Iris pigment epithelial cell (primary cell): ENCODE data around the gene KIF1B.
"Not testable (repeated sequence)": the region's sequence is repeated elsewhere in the genome, so short reads cannot be mapped to it uniquely, and the experiment has no call there.

Source experiments
- DNase-seq: peaks from one replicate; pipeline ENCODE4 v3.0.0-alpha.2; 2011; ENCODE audit warnings: low read depth

The KIF1B gene

DNA sequence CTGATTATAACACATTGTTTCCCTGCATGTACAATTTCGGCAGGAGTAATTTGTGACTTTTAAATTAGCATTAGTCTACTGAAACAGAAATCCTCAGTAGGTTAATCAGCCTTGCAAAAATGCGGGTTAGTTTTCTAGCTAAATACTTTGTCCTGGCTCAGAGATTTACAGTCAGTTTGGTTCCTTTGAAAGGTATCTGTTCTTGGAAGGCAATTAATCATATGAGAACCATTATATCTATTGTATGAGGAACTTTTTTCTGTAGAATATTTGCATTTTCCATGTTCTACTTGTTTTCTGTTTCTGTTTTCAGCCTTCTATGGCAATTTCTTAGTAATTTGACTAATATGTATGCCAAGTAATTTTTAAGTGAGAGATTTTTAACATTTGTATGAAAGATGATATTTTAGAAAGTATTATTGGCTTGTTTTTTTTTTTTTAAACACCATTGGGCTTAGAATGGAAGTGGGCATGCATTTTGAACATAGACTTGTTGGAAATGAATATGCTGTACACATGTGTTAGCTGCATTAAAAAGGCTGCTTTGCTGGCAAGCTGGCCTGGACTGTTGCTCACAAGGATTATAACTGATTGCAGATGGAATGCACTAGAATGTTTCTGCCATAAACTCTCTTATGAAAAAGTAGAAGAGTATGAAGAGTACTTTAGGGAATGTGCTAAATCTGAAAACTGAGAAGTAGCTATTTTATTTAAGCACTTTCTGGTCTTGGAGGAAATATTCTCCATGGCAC is 26.2 kb downstream of the KIF1B start:
- peak; percentile 79 for DNase-seq

DNA sequence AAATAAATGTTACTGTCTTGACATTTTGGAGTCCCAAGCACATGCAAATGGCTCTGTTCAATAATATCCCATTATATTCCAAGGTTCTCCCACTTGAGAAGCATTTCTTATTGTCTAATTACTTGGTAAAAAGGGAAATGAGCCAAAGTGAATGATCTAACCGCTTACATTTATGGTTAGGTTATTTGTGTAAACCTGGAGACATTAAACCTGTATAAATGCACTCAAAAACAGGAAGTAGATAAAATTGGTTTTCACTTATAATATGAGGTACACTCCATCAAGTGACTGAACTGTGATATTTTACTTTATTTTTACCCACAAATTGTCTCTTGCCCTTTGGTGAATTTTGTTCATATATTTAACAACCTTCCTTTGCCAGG is 26.8 kb downstream of the KIF1B start:
- no peak for DNase-seq

DNA sequence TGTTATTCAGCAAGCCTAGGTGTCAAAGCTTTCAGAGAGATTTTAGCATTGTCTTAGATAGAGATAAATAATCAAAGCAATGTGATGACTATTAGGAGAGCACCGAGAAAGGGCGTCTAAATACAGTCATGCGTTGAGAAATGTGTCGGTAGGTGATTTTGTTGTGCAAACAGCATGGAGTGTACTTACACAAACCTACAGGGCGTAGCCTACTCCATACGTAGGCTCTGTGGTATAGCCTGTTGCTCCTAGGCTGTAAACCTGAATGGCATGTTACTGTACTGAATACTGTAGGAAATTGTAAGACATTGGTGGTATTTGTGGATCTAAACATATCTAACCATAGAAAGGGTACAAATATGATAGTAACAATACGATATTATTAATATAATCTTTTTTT is 31.8 kb downstream of the KIF1B start:
- DNase-seq: no peak

DNA sequence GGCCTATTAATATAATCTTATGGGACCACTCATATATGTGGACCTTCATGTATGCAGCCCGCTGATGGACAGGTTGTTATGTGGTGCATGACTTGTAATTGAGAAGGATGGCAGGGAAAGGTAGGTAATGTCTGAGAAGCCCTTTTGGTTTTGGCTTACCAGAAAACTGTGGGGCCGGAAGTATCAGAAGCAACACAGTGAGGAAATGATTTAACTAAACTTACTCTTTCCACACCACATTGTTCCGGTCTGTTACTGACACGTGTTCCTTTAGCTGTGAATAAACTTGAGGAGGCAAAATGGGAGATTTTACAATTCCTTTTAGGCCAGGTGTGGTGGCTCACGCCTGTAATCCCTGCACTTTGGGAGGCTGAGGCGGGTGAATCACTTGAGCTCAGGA is 32.4 kb downstream of the KIF1B start:
- no peak for DNase-seq

DNA sequence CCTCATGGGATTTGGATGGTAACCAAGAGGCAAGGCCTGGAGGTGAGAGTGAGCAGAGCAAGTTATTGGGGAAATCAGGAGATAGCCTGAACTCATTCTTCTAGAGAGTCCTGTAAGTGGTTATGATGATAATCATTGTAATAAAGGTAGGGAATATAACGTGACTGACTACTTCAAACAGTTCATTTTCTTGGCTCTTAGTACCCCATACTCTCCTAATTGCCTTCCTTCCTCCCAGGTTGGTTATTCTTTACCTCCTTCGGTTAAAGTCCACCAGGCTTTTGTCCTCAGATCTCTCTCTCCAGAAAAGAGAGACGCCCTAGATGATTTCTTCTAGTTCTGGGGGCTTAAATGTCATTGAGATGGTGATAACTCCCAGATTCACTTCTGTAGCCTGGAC is 35.3 kb downstream of the KIF1B start:
- no peak for DNase-seq

GRCh38 chr1:10249808-10250457 is 39.6 kb downstream of the KIF1B start:
- no peak for DNase-seq

DNA sequence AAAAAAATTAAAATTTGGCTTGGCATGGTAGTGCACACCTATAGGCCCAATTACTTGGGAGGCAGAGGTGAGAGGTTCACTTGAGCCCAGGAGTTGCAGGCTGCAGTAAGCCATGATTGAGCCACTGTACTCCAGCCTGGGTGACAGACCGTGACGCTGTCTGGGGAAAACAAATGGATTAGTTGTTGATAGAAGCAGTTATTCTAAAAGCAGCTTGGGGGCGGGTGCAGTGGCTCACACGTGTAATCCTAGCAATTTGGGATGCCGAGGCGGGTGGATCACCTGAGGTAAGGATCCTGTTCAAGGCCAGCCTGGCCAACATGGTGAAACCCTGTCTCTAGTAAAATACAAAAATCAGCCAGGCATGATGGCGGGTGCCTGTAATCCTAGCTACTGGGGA is 40.3 kb downstream of the KIF1B start:
- no peak for DNase-seq

GRCh38 chr1:10251325-10252108 is 41.1 kb downstream of the KIF1B start:
- DNase-seq: peak; percentile 79

GRCh38 chr1:10252508-10252907 is 42.1 kb downstream of the KIF1B start:
- DNase-seq: peak; percentile 67

DNA sequence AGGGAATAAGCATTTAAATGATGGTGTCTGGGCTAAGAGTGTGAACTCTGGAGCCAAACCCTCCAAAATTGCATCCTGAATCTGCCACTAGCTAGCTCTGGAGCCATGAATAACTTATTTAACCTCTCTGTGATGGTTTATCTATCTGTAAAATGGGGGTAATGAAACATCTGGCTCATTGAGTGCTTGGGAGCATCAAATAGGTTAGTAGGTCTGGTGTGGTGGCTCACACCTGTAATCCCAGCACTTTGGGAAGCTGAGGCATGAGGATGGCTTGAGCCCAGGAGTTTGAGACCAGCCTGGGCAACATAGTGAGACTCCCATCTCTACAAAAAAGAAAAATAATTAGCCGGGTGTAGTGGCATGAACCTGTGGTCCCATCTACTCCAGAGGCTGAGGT is 42.8 kb downstream of the KIF1B start:
- no peak for DNase-seq

GRCh38 chr1:10253755-10254154 is 43.4 kb downstream of the KIF1B start:
- DNase-seq: peak; percentile 96

GRCh38 chr1:10257851-10258250 is 47.5 kb downstream of the KIF1B start:
- peak; percentile 52 for DNase-seq

DNA sequence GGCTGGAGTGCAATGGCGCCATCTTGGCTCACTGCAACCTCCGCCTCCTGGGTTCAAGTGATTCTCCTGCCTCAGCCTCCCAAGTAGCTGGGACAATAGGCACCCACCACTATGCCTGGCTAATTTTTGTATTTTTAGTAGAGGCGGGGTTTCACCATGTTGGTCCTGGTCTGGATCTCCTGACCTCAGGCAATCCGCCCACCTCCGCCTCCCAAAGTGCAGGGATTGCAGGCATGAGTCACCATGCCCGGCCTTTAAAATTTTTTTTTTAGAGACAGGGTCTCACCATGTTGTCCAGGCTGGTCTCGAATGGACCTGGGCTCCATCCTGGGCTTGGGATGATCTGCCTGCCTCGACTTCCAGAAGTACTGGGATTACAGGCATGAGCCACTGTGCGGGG is 49.2 kb downstream of the KIF1B start:
- DNase-seq: not testable (repeated sequence)

DNA sequence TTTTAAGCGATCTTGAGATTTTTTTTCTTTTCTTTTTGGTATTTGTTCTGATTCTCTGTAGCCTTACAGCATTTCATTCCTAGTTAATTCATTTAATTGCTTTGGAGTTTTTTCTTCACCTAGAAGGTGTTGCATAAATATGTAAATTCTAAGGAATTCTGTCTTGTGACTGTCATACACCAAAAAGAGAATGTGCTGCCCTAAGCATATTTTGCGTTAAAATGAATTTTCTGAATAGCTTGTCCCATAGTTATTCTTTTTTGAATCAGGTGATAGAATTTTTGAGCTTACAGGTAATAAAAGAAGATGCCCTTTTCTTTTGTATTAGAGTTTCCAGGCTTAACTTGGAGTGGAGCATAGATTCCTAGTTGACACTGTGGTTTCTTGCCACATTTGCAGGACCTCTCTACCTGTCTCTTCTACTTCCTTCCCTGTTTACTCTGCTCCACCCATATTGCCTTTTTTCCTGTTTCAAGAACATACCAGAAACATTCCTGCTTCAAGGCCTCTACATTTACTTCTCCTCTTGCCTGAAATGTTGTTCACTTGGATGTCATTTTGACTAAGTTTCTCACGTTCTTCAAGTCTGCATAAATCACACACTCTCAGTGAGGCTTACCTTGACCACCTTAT is 53.2 kb downstream of the KIF1B start:
- no peak for DNase-seq

DNA sequence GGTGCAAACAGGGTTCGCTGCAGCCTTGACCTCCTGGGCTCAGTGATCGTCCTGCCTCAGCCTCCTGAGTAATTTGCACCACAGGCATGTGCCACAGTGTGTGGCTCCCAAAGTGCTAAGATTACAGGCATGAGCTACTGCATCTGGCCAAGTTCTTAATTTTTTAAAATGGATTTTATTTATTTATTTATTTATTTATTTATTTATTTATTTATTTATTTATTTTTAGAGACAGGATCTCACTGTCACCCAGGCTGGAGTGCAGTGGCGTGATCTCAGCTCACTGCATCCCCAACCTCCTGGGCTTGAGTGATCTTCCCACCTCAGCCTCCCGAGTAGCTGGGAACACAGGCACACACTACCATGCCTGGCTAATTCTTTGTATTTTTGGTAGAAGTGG is 54.7 kb downstream of the KIF1B start:
- no peak for DNase-seq

DNA sequence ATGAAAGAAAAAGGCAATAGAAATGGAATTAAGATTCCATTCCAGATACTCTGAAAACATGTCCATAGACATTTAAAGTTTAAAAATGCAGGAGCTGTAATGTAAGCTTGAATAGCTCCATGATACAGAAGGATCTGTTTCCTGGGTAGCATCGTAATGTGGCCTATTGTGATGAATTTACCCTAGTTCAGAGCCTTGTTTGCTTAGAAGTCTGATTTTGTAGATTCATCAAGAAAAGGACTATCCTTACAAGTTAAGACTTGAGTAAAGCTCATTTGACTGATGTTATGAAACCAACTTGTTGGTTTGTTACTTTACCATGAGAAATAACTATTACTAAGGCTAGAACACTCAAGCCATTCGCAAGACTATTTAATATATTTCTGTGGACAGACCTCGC is 55.5 kb downstream of the KIF1B start:
- DNase-seq: no peak

GRCh38 chr1:10267319-10267718 is 56.9 kb downstream of the KIF1B start:
- peak; percentile 29 for DNase-seq

- DNase-seq: no peak
Measured at GRCh38 chr1:10267921-10268320, 57.6 kb downstream of the KIF1B start.

DNA sequence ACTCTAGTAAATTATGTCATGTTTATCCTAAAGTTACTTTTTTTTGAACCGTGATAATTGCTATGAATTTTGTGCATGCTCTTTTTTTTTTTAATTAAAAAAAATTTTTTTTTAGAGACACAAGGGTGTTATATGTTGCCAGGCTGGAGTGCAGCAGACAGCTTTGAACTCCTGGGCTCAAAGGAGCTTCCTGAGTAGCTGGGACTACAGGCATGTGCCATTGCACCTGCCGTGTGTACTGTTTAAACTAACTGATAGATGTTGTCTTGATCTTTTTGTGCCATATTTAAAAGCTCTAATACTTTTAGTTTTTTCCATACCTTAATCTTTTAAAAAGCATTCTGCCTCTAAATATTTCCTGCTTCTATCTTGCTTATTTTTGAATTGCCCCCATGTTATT is 60.7 kb downstream of the KIF1B start:
- no peak for DNase-seq

- no peak for DNase-seq
Measured at GRCh38 chr1:10271869-10272268, 61.5 kb downstream of the KIF1B start.

GRCh38 chr1:10272274-10272673 is 61.9 kb downstream of the KIF1B start:
- no peak for DNase-seq

DNA sequence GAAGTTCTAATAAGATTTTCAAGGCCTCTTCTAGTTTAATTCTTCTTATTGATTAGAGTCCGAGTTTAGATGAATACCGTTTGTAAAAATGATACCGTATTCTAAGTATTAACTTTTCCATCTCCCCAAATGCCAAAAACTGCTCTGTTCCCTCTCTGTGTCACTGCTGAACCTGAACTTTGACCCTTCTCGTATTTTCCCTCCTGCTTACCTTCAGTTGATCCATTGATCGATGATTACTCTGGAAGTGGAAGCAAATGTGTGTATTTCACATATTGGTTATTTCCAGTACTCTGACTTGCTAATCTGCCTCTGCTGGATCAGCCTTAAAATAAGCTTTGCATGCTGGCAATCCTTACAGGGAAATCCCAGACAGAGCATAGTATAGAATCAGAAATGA is 68.5 kb downstream of the KIF1B start:
- no peak for DNase-seq
